ENCODE results near the gene VAV3. TPM values are rescaled to one million over a fixed set of nuclear protein-coding genes. Genes with fewer than 3 reads are reported as not detected.

The VAV3 gene
- polyA plus RNA-seq, 1 donor (not counting 4 experiments of a cell fraction or from before 2014, with no cell fraction given): 19.6 TPM

GRCh38 chr1:107804741-107805140, 160.2 kb downstream of the VAV3 start:
- Histone ChIP-seq H3K9me1 (ENCODE audit: control insufficient read depth, extremely low read depth, insufficient read depth, low read length) (no peaks in the 10 kb centered on the region), H3K4me1 (ENCODE audit: control insufficient read depth, extremely low read depth, insufficient read depth, low read length) (no peaks in the 10 kb centered on the region), H3K36me3 (ENCODE audit: control insufficient read depth in 2 of 2, extremely low read depth in 1 of 2, insufficient read depth in 2 of 2, low read length in 2 of 2) (no peaks in the 10 kb centered on the region), H3K4me2 (ENCODE audit: control insufficient read depth, extremely low read depth, insufficient read depth, low read depth, low read length) (no peak overlapping the region), H3K9ac (ENCODE audit: control insufficient read depth, extremely low read depth, insufficient read depth, low read length) (no peak overlapping the region), H2AFZ (ENCODE audit: control insufficient read depth, low read length) (no peak overlapping the region), H3K4me3 (ENCODE audit: control insufficient read depth in 2 of 3, extremely low read depth in 1 of 3, insufficient read depth in 2 of 3, low read depth in 1 of 3, low read length in 3 of 3) (no peak overlapping the region), H3K27me3 (ENCODE audit: control insufficient read depth, extremely low read depth, insufficient read depth, low read length) (no peaks in the 10 kb centered on the region), H3K9me3 (ENCODE audit: control insufficient read depth, low read depth, low read length) (no peaks in the 10 kb centered on the region), H4K20me1 (ENCODE audit: control insufficient read depth, extremely low read depth, insufficient read depth, low read length) (no peaks in the 10 kb centered on the region), H3K79me2 (ENCODE audit: control insufficient read depth, insufficient read depth, low read length) (no peaks in the 10 kb centered on the region), H3K27ac (ENCODE audit: control insufficient read depth, insufficient read depth, low read length) (no peak overlapping the region)
- TF ChIP-seq CTCF (optimal IDR thresholded peaks at IDR 0.05 in 1 of 3, IDR thresholded peaks at IDR 0.05 in 1 of 3, conservative IDR thresholded peaks at IDR 0.05 in 1 of 3; ENCODE audit: extremely low read depth in 1 of 3, insufficient read depth in 2 of 3, low read length in 3 of 3) (no peak), EZH2 (IDR thresholded peaks at IDR 0.05; ENCODE audit: low read length) (no peak)
- DNase-seq (ENCODE audit: low read depth, low spot score) (no peak), FAIRE-seq (no peak)
- dilution Hi-C loops (cut with MboI; ENCODE audit: extremely low pct_ligation_motif_present, low sequenced_read_pairs): no loop called here

DNA sequence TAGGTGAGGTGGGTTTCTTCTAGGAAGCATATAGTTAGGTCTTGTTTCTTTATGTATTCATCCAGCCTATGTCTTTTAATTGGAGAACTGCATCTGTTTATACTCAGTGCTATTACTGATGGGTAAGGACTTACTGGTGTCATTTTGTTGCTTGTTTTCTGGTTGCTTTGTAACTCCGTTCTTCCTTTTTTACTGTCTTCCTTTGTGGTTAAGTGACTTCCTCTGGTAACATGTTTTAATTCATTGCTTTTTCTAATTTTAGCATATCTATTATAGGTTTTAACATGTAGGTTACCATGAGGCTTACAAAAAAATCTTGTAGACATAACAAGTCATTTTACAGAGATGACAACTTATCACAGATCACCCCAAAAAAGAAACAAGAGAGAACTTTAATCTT, 160.8 kb downstream of the VAV3 start:
- H3K9me3 ChIP-seq (ENCODE audit: control insufficient read depth, low read depth, low read length): no peaks in the 10 kb centered on the region
- H3K79me2 ChIP-seq (ENCODE audit: control insufficient read depth, insufficient read depth, low read length): no peaks in the 10 kb centered on the region
- FAIRE-seq: no peak
- no peaks in the 10 kb centered on the region for H3K27me3 ChIP-seq (ENCODE audit: control insufficient read depth, extremely low read depth, insufficient read depth, low read length)
- dilution Hi-C loops (cut with MboI; ENCODE audit: extremely low pct_ligation_motif_present, low sequenced_read_pairs): no loop called here
- TF ChIP-seq CTCF (optimal IDR thresholded peaks at IDR 0.05 in 1 of 3, IDR thresholded peaks at IDR 0.05 in 1 of 3, conservative IDR thresholded peaks at IDR 0.05 in 1 of 3; ENCODE audit: extremely low read depth in 1 of 3, insufficient read depth in 2 of 3, low read length in 3 of 3) (no peak), EZH2 (IDR thresholded peaks at IDR 0.05; ENCODE audit: low read length) (no peak)
- no peak for DNase-seq (ENCODE audit: low read depth, low spot score)
- no peaks in the 10 kb centered on the region for H3K36me3 ChIP-seq (ENCODE audit: control insufficient read depth in 2 of 2, extremely low read depth in 1 of 2, insufficient read depth in 2 of 2, low read length in 2 of 2)
- H3K9ac ChIP-seq (ENCODE audit: control insufficient read depth, extremely low read depth, insufficient read depth, low read length): no peak overlapping the region
- H3K27ac ChIP-seq (ENCODE audit: control insufficient read depth, insufficient read depth, low read length): no peak overlapping the region
- no peak overlapping the region for H3K4me2 ChIP-seq (ENCODE audit: control insufficient read depth, extremely low read depth, insufficient read depth, low read depth, low read length)
- H3K9me1 ChIP-seq (ENCODE audit: control insufficient read depth, extremely low read depth, insufficient read depth, low read length): no peaks in the 10 kb centered on the region
- H3K4me3 ChIP-seq (ENCODE audit: control insufficient read depth in 2 of 3, extremely low read depth in 1 of 3, insufficient read depth in 2 of 3, low read depth in 1 of 3, low read length in 3 of 3): no peak overlapping the region
- no peak overlapping the region for H2AFZ ChIP-seq (ENCODE audit: control insufficient read depth, low read length)
- H4K20me1 ChIP-seq (ENCODE audit: control insufficient read depth, extremely low read depth, insufficient read depth, low read length): no peaks in the 10 kb centered on the region
- no peaks in the 10 kb centered on the region for H3K4me1 ChIP-seq (ENCODE audit: control insufficient read depth, extremely low read depth, insufficient read depth, low read length)
